Measurements from ENCODE around the gene CEMIP.

CEMIP gene

DNA sequence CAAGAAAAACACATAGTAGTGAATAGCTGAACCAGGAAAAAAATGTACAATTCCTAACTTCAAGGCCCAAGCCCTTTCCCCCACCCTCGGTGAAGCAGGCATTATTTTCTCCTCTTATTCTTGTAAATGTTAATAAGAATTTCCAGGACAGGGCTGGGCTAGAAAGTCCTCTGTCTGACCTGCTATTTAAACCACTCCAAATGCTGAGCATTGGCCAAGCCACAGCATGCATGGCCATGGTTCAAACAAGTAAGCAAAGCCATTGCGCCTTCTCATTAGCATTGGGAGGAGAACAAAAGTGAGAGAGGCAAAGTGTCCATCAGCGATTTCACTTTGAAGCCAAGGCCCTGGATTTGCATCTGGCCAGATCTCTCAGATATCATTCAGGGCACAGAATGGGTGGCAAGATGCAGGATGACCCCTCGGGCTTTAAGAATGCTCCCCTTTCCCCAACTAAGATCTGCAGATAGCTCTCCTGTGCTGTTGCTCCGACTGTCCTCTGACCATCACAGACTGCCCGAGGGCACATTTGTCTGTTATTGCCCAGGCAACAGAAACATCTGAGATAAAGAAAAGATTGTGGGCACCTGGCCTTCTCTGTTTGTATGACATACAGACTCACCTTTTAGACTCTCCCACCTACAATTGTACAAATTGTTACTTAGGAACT is 46.3 kb downstream of the CEMIP start:
- Histone ChIP-seq H3K9ac (ENCODE audit: low read length) (no peak overlapping the region), H3K4me1 (ENCODE audit: insufficient read depth, low read length) (no peaks in the 10 kb centered on the region), H3K27me3 (ENCODE audit: control insufficient read depth in 1 of 2, insufficient read depth in 2 of 2, low read length in 2 of 2) (no peaks in the 10 kb centered on the region), H3K4me3 (ENCODE audit: low read depth in 1 of 2, low read length in 2 of 2) (no peak overlapping the region), H3K36me3 (ENCODE audit: insufficient read depth, low read length) (no peaks in the 10 kb centered on the region), H3K27ac (ENCODE audit: low read depth, low read length) (no peak overlapping the region), H3K9me3 (ENCODE audit: low read length) (no peaks in the 10 kb centered on the region)

DNA sequence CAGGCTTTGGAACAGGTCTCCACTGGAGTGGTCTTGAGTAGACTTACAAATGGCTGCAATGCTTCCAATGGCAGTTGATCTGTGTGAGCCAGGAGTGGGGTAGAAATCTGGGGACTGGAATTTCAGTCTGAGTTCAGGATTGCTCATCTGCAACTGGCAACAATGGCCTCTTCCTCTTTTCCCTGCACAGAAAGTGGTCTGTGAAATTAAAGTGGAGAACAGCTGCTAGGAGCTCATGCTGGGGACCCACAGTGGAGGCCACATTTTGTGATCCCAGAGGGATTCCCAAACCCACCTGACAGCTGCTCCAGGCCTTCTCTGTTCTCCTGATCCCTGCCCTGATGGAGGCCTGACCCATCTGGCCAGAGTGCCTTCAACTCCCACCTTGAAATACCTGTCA is 49.6 kb downstream of the CEMIP start:
- H3K27me3 ChIP-seq (ENCODE audit: control insufficient read depth in 1 of 2, insufficient read depth in 2 of 2, low read length in 2 of 2), result no peaks in the 10 kb centered on the region
- no peak overlapping the region for H3K4me3 ChIP-seq (ENCODE audit: low read depth in 1 of 2, low read length in 2 of 2)
- no peak overlapping the region for H3K27ac ChIP-seq (ENCODE audit: low read depth, low read length)
- H3K36me3 ChIP-seq (ENCODE audit: insufficient read depth, low read length), result no peaks in the 10 kb centered on the region
- peaks cover 10% of the 10 kb centered on the region for H3K4me1 ChIP-seq (ENCODE audit: insufficient read depth, low read length)
- no peaks in the 10 kb centered on the region for H3K9me3 ChIP-seq (ENCODE audit: low read length)
- no peak overlapping the region for H3K9ac ChIP-seq (ENCODE audit: low read length)

DNA sequence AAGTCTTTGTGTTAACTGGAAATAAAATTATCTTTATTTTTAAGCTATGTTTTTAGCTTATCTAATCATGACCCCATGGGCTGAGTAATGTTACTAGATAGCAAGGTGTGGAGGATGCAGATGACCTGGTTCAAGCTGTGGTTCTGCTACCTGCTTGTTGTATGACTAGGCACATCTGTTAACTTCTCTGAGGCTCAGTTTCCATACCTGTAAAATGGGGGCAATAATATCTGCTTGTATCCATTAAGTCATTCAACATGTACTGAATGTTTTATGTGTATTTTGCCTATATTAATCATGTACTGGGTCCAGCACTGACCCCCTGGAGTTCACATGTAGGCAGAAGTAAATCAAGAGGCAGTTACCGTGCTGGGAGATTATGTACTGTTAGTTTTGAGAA is 51.5 kb downstream of the CEMIP start:
- Histone ChIP-seq H3K4me1 (ENCODE audit: insufficient read depth, low read length) (peaks cover 17% of the 10 kb centered on the region), H3K9me3 (ENCODE audit: low read length) (no peaks in the 10 kb centered on the region), H3K27me3 (ENCODE audit: control insufficient read depth in 1 of 2, insufficient read depth in 2 of 2, low read length in 2 of 2) (no peaks in the 10 kb centered on the region), H3K36me3 (ENCODE audit: insufficient read depth, low read length) (no peaks in the 10 kb centered on the region), H3K4me3 (ENCODE audit: low read depth in 1 of 2, low read length in 2 of 2) (no peak overlapping the region), H3K9ac (ENCODE audit: low read length) (no peak overlapping the region), H3K27ac (ENCODE audit: low read depth, low read length) (no peak overlapping the region)

DNA sequence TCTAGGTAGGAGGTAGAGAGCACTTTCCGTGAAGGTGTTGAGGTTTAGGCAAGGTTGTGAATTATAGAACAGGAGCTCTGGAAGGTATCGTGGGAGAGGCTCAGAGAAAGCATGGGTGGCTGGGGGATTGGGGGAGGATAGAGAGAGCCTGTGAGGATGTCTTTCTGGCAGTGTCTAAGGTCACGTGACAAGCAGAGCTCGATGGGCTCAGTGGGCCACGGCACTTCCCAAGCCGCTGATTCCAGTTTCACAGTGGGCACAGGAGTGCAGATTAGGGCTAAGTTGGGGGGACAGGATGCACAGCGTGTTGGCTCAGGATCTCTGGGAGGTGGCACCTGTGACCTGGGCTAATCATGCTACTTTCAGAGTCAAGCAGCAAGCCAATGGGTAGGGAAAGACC is 52.0 kb downstream of the CEMIP start:
- no peak overlapping the region for H3K4me3 ChIP-seq (ENCODE audit: low read depth in 1 of 2, low read length in 2 of 2)

DNA sequence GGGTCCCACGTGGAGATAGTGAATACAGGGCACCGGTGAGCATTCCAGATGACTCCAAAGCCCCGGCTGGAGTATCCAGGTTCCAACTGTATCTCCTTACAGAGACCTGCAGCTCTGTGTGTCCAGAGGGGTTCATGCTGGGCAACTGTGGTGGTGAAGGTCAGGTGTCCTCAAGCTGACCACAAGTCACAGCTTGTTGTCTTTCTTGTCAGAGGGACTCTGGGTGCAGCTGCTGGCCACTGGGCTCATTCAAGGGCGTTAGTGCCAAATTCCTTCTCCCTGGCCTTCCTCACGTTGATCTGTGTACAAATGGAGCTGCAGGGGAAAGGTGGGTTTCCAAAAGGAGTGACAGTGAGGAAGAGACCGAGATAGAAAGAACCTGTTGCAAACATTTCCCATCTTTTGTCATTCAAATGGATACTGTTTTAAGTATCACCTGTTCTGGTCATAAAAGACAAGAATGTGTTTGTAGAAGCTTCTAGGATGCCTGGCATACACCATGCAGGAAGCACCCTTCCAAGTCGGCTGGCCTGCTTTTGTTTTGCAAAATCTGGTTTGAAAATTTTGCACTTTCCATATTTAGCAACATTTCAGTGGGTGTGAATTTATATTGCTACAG is 52.5 kb downstream of the CEMIP start:
- Histone ChIP-seq H3K4me3 (ENCODE audit: low read depth in 1 of 2, low read length in 2 of 2) (no peak overlapping the region), H3K27ac (ENCODE audit: low read depth, low read length) (no peak overlapping the region), H3K9me3 (ENCODE audit: low read length) (no peaks in the 10 kb centered on the region), H3K27me3 (ENCODE audit: control insufficient read depth in 1 of 2, insufficient read depth in 2 of 2, low read length in 2 of 2) (no peaks in the 10 kb centered on the region), H3K9ac (ENCODE audit: low read length) (no peak overlapping the region), H3K4me1 (ENCODE audit: insufficient read depth, low read length) (peaks cover 27% of the 10 kb centered on the region), H3K36me3 (ENCODE audit: insufficient read depth, low read length) (no peaks in the 10 kb centered on the region)

More for the DNA sequence above, 52.0 kb downstream of the CEMIP start:
- Histone ChIP-seq H3K27me3 (ENCODE audit: control insufficient read depth in 1 of 2, insufficient read depth in 2 of 2, low read length in 2 of 2) (no peaks in the 10 kb centered on the region), H3K27ac (ENCODE audit: low read depth, low read length) (no peak overlapping the region), H3K36me3 (ENCODE audit: insufficient read depth, low read length) (no peaks in the 10 kb centered on the region), H3K9me3 (ENCODE audit: low read length) (no peaks in the 10 kb centered on the region), H3K9ac (ENCODE audit: low read length) (no peak overlapping the region), H3K4me1 (ENCODE audit: insufficient read depth, low read length) (peaks cover 22% of the 10 kb centered on the region)

DNA sequence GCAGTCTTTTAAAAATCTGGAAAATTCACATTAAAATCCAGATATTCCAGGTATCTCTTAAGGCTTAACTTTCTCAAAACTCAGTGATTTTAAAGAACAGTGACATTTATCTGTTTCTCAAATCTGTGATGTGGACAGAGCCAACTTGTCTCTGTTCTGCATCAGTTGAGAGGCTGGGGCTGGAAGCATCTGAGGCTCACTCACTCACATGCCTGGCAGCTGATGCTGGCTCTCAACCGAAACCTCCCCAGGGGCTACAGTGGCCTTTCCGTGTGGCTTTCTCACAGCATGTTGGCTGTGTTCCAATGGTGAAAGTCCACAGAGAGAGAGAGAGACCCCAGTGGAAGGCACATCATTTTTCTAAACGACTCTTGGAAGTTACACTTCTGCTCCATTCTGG is 53.5 kb downstream of the CEMIP start:
- Histone ChIP-seq H3K27me3 (ENCODE audit: control insufficient read depth in 1 of 2, insufficient read depth in 2 of 2, low read length in 2 of 2) (no peaks in the 10 kb centered on the region), H3K9ac (ENCODE audit: low read length) (no peak overlapping the region), H3K9me3 (ENCODE audit: low read length) (no peaks in the 10 kb centered on the region), H3K4me3 (ENCODE audit: low read depth in 1 of 2, low read length in 2 of 2) (no peak overlapping the region), H3K4me1 (ENCODE audit: insufficient read depth, low read length) (peaks cover 29% of the 10 kb centered on the region), H3K36me3 (ENCODE audit: insufficient read depth, low read length) (no peaks in the 10 kb centered on the region), H3K27ac (ENCODE audit: low read depth, low read length) (no peak overlapping the region)

DNA sequence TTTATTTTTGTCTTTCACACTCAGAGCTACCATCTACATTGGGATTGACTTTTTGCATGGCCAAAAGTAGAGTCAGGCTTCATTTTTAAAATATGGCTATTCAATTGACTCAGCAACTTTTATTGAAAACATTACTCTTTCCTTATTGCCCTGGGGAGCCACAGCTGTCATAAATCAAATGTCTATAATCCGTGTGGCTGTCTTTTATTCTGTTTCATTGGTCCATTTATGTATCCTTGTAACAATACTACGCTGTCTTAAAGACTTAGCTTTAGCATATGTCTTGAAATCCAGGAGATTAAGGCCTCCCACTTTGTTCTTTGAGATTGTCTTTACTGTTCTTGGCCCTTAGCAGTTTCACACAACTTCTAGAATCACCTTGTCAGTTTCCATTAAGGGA is 55.2 kb downstream of the CEMIP start:
- no peak overlapping the region for H3K27ac ChIP-seq (ENCODE audit: low read depth, low read length)
- H3K27me3 ChIP-seq (ENCODE audit: control insufficient read depth in 1 of 2, insufficient read depth in 2 of 2, low read length in 2 of 2), result no peaks in the 10 kb centered on the region
- H3K36me3 ChIP-seq (ENCODE audit: insufficient read depth, low read length), result no peaks in the 10 kb centered on the region
- H3K4me3 ChIP-seq (ENCODE audit: low read depth in 1 of 2, low read length in 2 of 2), result no peak overlapping the region
- no peaks in the 10 kb centered on the region for H3K9me3 ChIP-seq (ENCODE audit: low read length)
- no peak overlapping the region for H3K9ac ChIP-seq (ENCODE audit: low read length)
- peaks cover 32% of the 10 kb centered on the region for H3K4me1 ChIP-seq (ENCODE audit: insufficient read depth, low read length)

DNA sequence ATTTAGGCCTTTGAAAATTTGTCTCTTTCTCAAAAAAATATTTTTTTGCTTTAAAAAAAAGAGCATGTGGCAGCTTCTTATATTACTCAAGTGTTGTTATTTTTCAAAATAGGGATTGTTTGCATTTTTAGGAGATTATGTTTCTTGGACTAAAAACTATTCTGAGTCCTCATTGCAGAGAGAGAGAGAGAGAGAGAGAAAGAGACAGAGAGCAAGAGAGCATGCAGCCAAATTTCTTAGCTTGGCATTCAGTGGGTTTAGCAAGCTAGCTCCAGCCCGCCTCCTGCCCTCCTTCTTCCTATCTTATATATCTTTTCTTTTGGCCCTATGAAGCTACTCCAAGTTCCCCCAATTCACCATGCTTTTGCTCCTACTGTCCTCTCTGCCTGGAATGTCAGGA is 55.7 kb downstream of the CEMIP start:
- no peak overlapping the region for H3K9ac ChIP-seq (ENCODE audit: low read length)

DNA sequence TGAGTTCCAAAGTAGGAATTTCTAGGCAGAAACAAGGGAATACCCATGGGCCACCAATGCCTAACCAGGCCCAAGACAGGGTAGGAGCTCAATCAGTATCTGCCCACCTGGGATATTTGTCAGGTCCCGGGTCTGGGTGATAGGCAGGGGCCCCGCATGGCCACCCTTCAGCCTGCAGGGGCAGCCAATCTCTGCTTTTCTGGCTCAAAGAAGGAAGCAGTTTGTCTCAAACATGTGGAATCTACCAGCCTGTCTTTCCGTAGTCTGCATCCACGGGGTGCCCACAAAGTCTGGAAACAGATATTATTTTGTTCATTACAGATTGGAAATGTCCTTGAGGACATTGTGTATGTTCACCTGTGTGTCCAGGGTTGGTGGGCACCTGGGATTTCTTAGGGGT is 56.2 kb downstream of the CEMIP start:
- no peaks in the 10 kb centered on the region for H3K27me3 ChIP-seq (ENCODE audit: control insufficient read depth in 1 of 2, insufficient read depth in 2 of 2, low read length in 2 of 2)
- no peaks in the 10 kb centered on the region for H3K36me3 ChIP-seq (ENCODE audit: insufficient read depth, low read length)
- H3K9me3 ChIP-seq (ENCODE audit: low read length), result no peaks in the 10 kb centered on the region
- peaks cover 41% of the 10 kb centered on the region for H3K4me1 ChIP-seq (ENCODE audit: insufficient read depth, low read length)
- no peak overlapping the region for H3K27ac ChIP-seq (ENCODE audit: low read depth, low read length)
- H3K9ac ChIP-seq (ENCODE audit: low read length), result no peak overlapping the region
- no peak overlapping the region for H3K4me3 ChIP-seq (ENCODE audit: low read depth in 1 of 2, low read length in 2 of 2)

More for the DNA sequence above, 55.7 kb downstream of the CEMIP start:
- H3K4me3 ChIP-seq (ENCODE audit: low read depth in 1 of 2, low read length in 2 of 2), result no peak overlapping the region
- no peaks in the 10 kb centered on the region for H3K27me3 ChIP-seq (ENCODE audit: control insufficient read depth in 1 of 2, insufficient read depth in 2 of 2, low read length in 2 of 2)
- H3K36me3 ChIP-seq (ENCODE audit: insufficient read depth, low read length), result no peaks in the 10 kb centered on the region
- no peaks in the 10 kb centered on the region for H3K9me3 ChIP-seq (ENCODE audit: low read length)
- H3K27ac ChIP-seq (ENCODE audit: low read depth, low read length), result no peak overlapping the region
- peaks cover 37% of the 10 kb centered on the region for H3K4me1 ChIP-seq (ENCODE audit: insufficient read depth, low read length)

DNA sequence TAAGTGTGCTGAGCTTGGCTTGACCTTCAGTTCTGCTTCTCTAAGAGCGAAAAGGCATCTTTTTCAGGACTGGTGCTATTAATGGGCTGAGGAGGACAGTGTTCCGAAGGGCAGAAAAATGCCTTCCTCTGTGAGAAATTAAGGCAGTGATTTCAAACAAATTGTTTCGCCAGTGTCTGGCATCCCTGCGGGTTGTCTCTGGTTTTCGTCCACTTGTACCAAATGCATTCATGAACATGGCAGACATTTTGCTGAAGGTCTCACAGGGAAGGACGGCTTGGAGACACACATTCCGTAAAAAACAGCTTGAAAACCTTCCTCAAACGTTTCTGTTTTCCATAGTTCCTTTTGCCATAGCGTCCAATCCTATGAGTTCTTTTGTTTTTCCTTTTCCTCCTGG is 57.1 kb downstream of the CEMIP start:
- H3K4me1 ChIP-seq (ENCODE audit: insufficient read depth, low read length), result peaks cover 48% of the 10 kb centered on the region
- no peaks in the 10 kb centered on the region for H3K9me3 ChIP-seq (ENCODE audit: low read length)
- no peak overlapping the region for H3K9ac ChIP-seq (ENCODE audit: low read length)
- no peaks in the 10 kb centered on the region for H3K36me3 ChIP-seq (ENCODE audit: insufficient read depth, low read length)
- no peak overlapping the region for H3K27ac ChIP-seq (ENCODE audit: low read depth, low read length)
- no peak overlapping the region for H3K4me3 ChIP-seq (ENCODE audit: low read depth in 1 of 2, low read length in 2 of 2)
- H3K27me3 ChIP-seq (ENCODE audit: control insufficient read depth in 1 of 2, insufficient read depth in 2 of 2, low read length in 2 of 2), result no peaks in the 10 kb centered on the region

DNA sequence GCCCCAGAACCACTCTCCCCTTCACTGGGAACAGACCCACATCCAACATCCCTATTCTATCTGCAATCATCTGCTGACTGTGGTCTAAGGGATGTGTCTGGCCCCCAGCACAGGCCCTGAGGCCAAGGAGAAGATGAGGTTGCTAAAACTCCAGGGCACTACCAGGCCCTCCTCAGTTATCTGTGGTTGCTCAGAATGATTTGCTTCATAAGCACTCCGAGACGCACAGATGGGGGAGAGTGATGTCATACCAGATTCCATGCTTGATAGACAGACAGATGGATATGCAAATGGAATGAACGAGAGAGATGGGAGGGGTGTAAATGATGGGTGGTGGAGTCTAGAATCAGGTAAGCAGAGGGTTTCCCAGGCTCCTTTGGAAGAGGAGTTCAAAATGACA is 57.8 kb downstream of the CEMIP start:
- Histone ChIP-seq H3K9me3 (ENCODE audit: low read length) (no peaks in the 10 kb centered on the region), H3K4me1 (ENCODE audit: insufficient read depth, low read length) (peaks cover 42% of the 10 kb centered on the region), H3K9ac (ENCODE audit: low read length) (no peak overlapping the region), H3K27me3 (ENCODE audit: control insufficient read depth in 1 of 2, insufficient read depth in 2 of 2, low read length in 2 of 2) (no peaks in the 10 kb centered on the region), H3K4me3 (ENCODE audit: low read depth in 1 of 2, low read length in 2 of 2) (no peak overlapping the region), H3K36me3 (ENCODE audit: insufficient read depth, low read length) (no peaks in the 10 kb centered on the region), H3K27ac (ENCODE audit: low read depth, low read length) (no peak overlapping the region)

DNA sequence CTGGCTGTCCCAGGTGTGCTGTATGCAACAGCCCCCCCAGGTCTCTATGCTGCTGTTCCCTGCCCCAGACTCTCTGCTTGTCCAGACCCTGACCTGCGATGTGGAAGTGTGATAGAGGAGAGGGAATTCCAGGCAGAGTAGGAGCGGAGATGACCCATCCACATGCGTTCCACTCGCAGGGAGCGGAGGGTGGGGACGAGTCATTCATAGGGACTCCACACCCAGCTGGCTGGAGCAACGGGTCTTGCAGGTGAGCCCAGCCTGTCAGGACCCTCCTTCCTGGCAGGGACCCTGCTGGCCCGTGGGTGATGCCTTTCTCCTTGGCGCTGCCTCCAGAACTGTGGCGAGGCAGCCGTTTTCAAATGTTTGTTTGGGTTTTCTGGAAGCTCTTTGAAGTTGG is 58.8 kb downstream of the CEMIP start:
- H3K36me3 ChIP-seq (ENCODE audit: insufficient read depth, low read length), result no peaks in the 10 kb centered on the region
- no peaks in the 10 kb centered on the region for H3K27me3 ChIP-seq (ENCODE audit: control insufficient read depth in 1 of 2, insufficient read depth in 2 of 2, low read length in 2 of 2)
- no peak overlapping the region for H3K9ac ChIP-seq (ENCODE audit: low read length)
- no peaks in the 10 kb centered on the region for H3K9me3 ChIP-seq (ENCODE audit: low read length)
- H3K4me3 ChIP-seq (ENCODE audit: low read depth in 1 of 2, low read length in 2 of 2), result no peak overlapping the region
- no peak overlapping the region for H3K27ac ChIP-seq (ENCODE audit: low read depth, low read length)
- H3K4me1 ChIP-seq (ENCODE audit: insufficient read depth, low read length), result peaks cover 38% of the 10 kb centered on the region
